K562 (cell line): ENCODE results near the gene AAR2. TPM values are rescaled to one million over a fixed set of nuclear protein-coding genes. Genes with fewer than 3 reads are reported as not detected.

Experiments used
- ATAC-seq: fragments of 200-7000 bp; cut with Tn5 transposase; 3 replicates; pipeline ENCODE4 v1.9.1; 2020; ENCODE audit warnings: moderate library complexity
- BruUV-seq: library from RNA; stranded (reverse); fragments of 400-500 nt; replicated peaks from 2 replicates; lab custom pipeline; 2021; lab: Mats Ljungman, UMichigan
- CTCF ChIA-PET: fragments of 300-600 bp; formaldehyde crosslinking; extraction: SDS; loops from one replicate; lab custom pipeline; 2021; ENCODE audit warnings: low intra/inter-chr PET ratio; lab: Yijun Ruan, JAX
- POLR2A ChIA-PET: fragments of 300-600, 350-650 bp; sonication (Branson Sonifier 250); formaldehyde crosslinking; extraction: SDS; loops from one replicate; lab custom pipeline; 2021; ENCODE audit warnings: antibody characterized with exemption, inconsistent platforms; lab: Yijun Ruan, JAX
- DNase-seq, 4 experiments: peaks; one replicate each; pipeline versions ENCODE4 v3.0.0 to v3.0.0-alpha.2; 2011 to 2018; ENCODE audit warnings: low spot score in 3 of 4, mixed read lengths in 3 of 4; ENCODE audit errors: extremely low read depth in 1 of 4
- FAIRE-seq: peaks from 2 replicates; lab custom pipeline; 2011; peaks lifted over from hg19 to GRCh38; lab: Jason Lieb, UNC
- H2AFZ ChIP-seq: 2 replicates; pipeline ENCODE4 v1.6.0; 2011; ENCODE audit warnings: low read depth, low read length, control low read depth, inconsistent platforms
- H3K27ac ChIP-seq: fragments of 200-600 bp; 3 replicates; pipeline ENCODE4 v1.8.0; 2011; ENCODE audit warnings: low read depth, mild to moderate bottlenecking, control low read depth, inconsistent platforms, low read length, moderate library complexity, mixed read lengths; ENCODE audit errors: extremely low read depth
- H3K27me3 ChIP-seq, 2 experiments: fragments of 300-600 bp in 1 of 2; 2 replicates in 1 of 2; 3 replicates in 1 of 2; pipeline versions ENCODE4 v1.6.0 to v1.8.0; 2011; ENCODE audit warnings: inconsistent platforms in 2 of 2, low read length in 2 of 2, mild to moderate bottlenecking in 1 of 2, mixed read lengths in 1 of 2, moderate library complexity in 1 of 2; ENCODE audit not compliant: control insufficient read depth in 2 of 2, insufficient read depth in 2 of 2
- H3K36me3 ChIP-seq: fragments of 300-600 bp; 3 replicates; pipeline ENCODE4 v1.8.0; 2011; ENCODE audit warnings: mild to moderate bottlenecking, low read length, inconsistent platforms; ENCODE audit not compliant: control insufficient read depth, insufficient read depth
- H3K4me1 ChIP-seq, 2 experiments: fragments of 200-600 bp in 1 of 2; replicated peaks in 1 of 2; 2 replicates in 1 of 2; 3 replicates in 1 of 2; pipeline versions ENCODE4 v1.5.1 to v1.8.0; 2011; ENCODE audit warnings: inconsistent platforms in 2 of 2, low read length in 2 of 2, mild to moderate bottlenecking in 1 of 2, mixed read lengths in 1 of 2, moderate library complexity in 1 of 2; ENCODE audit not compliant: control insufficient read depth in 2 of 2, insufficient read depth in 2 of 2
- H3K4me2 ChIP-seq: 2 replicates; pipeline ENCODE4 v1.6.1; 2011; ENCODE audit warnings: low read length, control low read depth, inconsistent platforms, mixed read lengths; ENCODE audit not compliant: insufficient read depth
- H3K4me3 ChIP-seq: fragments of 200-600 bp; sonication (generic), shearing (Covaris generic); 2 replicates; pipeline ENCODE4 v1.5.1; 2016; ENCODE audit warnings: control low read depth, inconsistent platforms
- H3K79me2 ChIP-seq: fragments of 200-600 bp; 3 replicates; pipeline ENCODE4 v1.8.0; 2011; ENCODE audit warnings: low read length, inconsistent platforms; ENCODE audit not compliant: control insufficient read depth, insufficient read depth
- H3K9ac ChIP-seq, 2 experiments: 2 replicates each; pipeline versions ENCODE4 v1.6.0 to v1.6.1; 2011; ENCODE audit warnings: low read depth in 2 of 2, low read length in 2 of 2, control low read depth in 1 of 2, inconsistent platforms in 1 of 2, mild to moderate bottlenecking in 1 of 2, mixed read lengths in 1 of 2; ENCODE audit not compliant: insufficient read depth in 1 of 2
- H3K9me1 ChIP-seq: one replicate; pipeline ENCODE4 v1.6.0; 2011; ENCODE audit warnings: inconsistent platforms, mild to moderate bottlenecking, low read length, moderate library complexity; ENCODE audit not compliant: control insufficient read depth, insufficient read depth
- H3K9me3 ChIP-seq: replicated peaks from 2 replicates; pipeline ENCODE4 v1.5.1; 2011; ENCODE audit warnings: low read depth, low read length, inconsistent platforms; ENCODE audit not compliant: control insufficient read depth, insufficient read depth
- H4K20me1 ChIP-seq: replicated peaks from 2 replicates; pipeline ENCODE4 v1.6.1; 2011; ENCODE audit warnings: low read length, inconsistent platforms, mixed read lengths; ENCODE audit not compliant: control insufficient read depth, insufficient read depth
- CTBP1 ChIP-seq: fragments of 450-650 bp; IDR thresholded peaks from 2 replicates; pipeline ENCODE4 v1.6.1; 2016; ENCODE audit warnings: borderline replicate concordance
- HLTF ChIP-seq: fragments of 450-650 bp; IDR thresholded peaks from 2 replicates; pipeline ENCODE4 v1.6.1; 2016
- POLR2AphosphoS2 ChIP-seq: IDR thresholded peaks from 2 replicates; pipeline ENCODE4 v1.6.1; 2012; ENCODE audit warnings: low read length, improper control_type of control experiment
- ZNF592 ChIP-seq: fragments of 450-650 bp; IDR thresholded peaks from 2 replicates; pipeline ENCODE4 v1.6.1; 2017; ENCODE audit warnings: antibody characterized with exemption, mild to moderate bottlenecking
- WGBS: fragments of 100-300 bp; shearing (Covaris generic); methylation state at CpG from one replicate; pipeline ENCODE4 v1.1.6; 2016; ENCODE audit warnings: low coverage, mixed read lengths; ENCODE audit not compliant: insufficient coverage; ENCODE audit errors: missing lambda C conversion rate; 5-methylcytosine and 5-hydroxymethylcytosine counted together
- in situ Hi-C: fragments of 300-500 bp; cut with MboI; formaldehyde crosslinking; loops from 4 replicates; pipeline ENCODE4 v1.15.0; 2018; ENCODE audit warnings: inconsistent platforms, mixed read lengths
- intact Hi-C: fragments of 100-400 bp; cut with micrococcal nuclease; formaldehyde crosslinking; loops from 2 replicates; pipeline ENCODE4 v1.14.2; 2022
- polyA plus RNA-seq, 8 experiments: library from polyadenylated mRNA; depleted of rRNA in 4 of 8; stranded (reverse) in 5 of 8; unstranded in 3 of 8; fragments of >200 nt; fragmentation: Nextera tagmentation in 2 of 8; fragmentation: Illumina TruSeq in 1 of 8; extraction: Ambion mirVana in 2 of 8; extraction: Trizol in 1 of 8; gene quantifications; 2 replicates each; pipeline versions ENCODE4 v1.2.1 to v1.2.3, GENCODE V29; 2011 to 2014; ENCODE audit warnings: inconsistent platforms in 1 of 8, missing spikeins in 1 of 8
- total RNA-seq, 7 experiments: library from RNA; depleted of rRNA in 6 of 7; stranded (reverse); fragments of >200 nt in 6 of 7; fragmentation: Illumina TruSeq in 2 of 7; extraction: Trizol in 2 of 7; gene quantifications; 2 replicates each; pipeline versions ENCODE4 v1.2.1 to v1.2.3, GENCODE V29; 2011 to 2021; ENCODE audit warnings: low replicate concordance in 1 of 7
- TF ChIP-seq, protein P1 (sequence below): fragments of 150-350 bp; conservative IDR thresholded peaks from 2 replicates; pipeline ENCODE4 v1.6.1; 2014; ENCODE audit warnings: low read length

The AAR2 gene
- total and polyA plus RNA-seq, 9 of the 15 experiments (the other 6 are each of a cell fraction or from before 2014, with no cell fraction given): 6.5 to 36.2 (median 24.7) TPM

DNA sequence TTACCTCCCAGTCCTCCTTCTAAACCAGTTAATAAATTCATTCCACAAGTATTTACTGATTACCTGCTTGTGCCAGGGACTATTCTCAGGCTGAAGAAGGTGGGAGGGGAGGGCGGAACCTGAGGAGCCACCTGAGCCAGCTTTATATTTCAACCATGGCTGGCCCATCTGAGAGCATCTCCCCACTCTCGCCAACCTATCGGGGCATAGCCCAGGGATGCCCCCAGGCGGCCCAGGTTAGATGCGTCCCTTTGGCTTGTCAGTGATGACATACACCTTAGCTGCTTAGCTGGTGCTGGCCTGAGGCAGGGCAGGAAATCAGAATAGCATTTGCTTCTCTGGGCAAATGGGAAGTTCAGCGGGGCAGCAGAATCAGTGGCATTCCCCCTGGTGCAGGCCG lies 4.9 kb upstream of the AAR2 start:
- H3K9me3 ChIP-seq: no peaks in the 10 kb centered on the region
- no peak for DNase-seq
- no peak overlapping the region for H2AFZ ChIP-seq
- no peak for ATAC-seq
- peaks cover 2 to 5% of the 10 kb centered on the region in 2 experiments; a peak in 3 of 5 replicates for H3K4me1 ChIP-seq
- BruUV-seq: no TSS peak
- no peak overlapping the region for H3K9ac ChIP-seq
- TF ChIP-seq, protein P1, sequence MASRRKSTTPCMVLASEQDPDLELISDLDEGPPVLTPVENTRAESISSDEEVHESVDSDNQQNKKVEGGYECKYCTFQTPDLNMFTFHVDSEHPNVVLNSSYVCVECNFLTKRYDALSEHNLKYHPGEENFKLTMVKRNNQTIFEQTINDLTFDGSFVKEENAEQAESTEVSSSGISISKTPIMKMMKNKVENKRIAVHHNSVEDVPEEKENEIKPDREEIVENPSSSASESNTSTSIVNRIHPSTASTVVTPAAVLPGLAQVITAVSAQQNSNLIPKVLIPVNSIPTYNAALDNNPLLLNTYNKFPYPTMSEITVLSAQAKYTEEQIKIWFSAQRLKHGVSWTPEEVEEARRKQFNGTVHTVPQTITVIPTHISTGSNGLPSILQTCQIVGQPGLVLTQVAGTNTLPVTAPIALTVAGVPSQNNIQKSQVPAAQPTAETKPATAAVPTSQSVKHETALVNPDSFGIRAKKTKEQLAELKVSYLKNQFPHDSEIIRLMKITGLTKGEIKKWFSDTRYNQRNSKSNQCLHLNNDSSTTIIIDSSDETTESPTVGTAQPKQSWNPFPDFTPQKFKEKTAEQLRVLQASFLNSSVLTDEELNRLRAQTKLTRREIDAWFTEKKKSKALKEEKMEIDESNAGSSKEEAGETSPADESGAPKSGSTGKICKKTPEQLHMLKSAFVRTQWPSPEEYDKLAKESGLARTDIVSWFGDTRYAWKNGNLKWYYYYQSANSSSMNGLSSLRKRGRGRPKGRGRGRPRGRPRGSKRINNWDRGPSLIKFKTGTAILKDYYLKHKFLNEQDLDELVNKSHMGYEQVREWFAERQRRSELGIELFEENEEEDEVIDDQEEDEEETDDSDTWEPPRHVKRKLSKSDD: no peak
- TF ChIP-seq ZNF592 (no peak), CTBP1 (no peak), HLTF (no peak), POLR2AphosphoS2 (no peak)
- in situ Hi-C loops: no loop called here
- peaks cover 4% of the 10 kb centered on the region for H3K79me2 ChIP-seq
- no peak overlapping the region for H3K27ac ChIP-seq
- POLR2A ChIA-PET: interaction anchor here (0.8 kb wide), 2 partner anchors 9 to 12 kb away, joined by 3 to 4 read pairs; no protein-coding TSS in a partner anchor
- H3K4me2 ChIP-seq: no peak overlapping the region
- no peak for FAIRE-seq
- H4K20me1 ChIP-seq: no peaks in the 10 kb centered on the region
- intact Hi-C loops: no loop called here
- H3K36me3 ChIP-seq: no peaks in the 10 kb centered on the region
- WGBS: 4% methylated on average over 7 of the region's 7 CpGs
- CTCF ChIA-PET: no interaction called here
- no peaks in the 10 kb centered on the region for H3K9me1 ChIP-seq
- H3K27me3 ChIP-seq: peaks cover 13 to 42% of the 10 kb centered on the region in 2 experiments
- H3K4me3 ChIP-seq: no peak overlapping the region
